Activated naive CD4-positive, alpha-beta T cell treated with anti-CD3 and anti-CD28 coated beads, Interleukin-2, amount 50 U/mL, for 72 hours (primary cell): ENCODE results near the gene TSSK2. TPM values are rescaled to one million over a fixed set of nuclear protein-coding genes. Genes with fewer than 3 reads are reported as not detected.
A peak's percentile ranks its signal among the peaks of the same experiment; 100 is the strongest.

Experiments
- ATAC-seq, 2 donors: fragments of 150-1000 bp; cut with Tn5 transposase; 2 replicates each; pipeline ENCODE4 v1.10.0; 2021; ENCODE audit warnings: mild to moderate bottlenecking in 2 of 2, moderate library complexity in 2 of 2
- DNase-seq, 2 donors: peaks; one replicate each; pipeline ENCODE4 v3.0.0; 2021 to 2022; ENCODE audit warnings: low spot score in 2 of 2
- H3K27ac Mint-ChIP-seq, 2 donors: one replicate each; pipeline ENCODE4 v1.8.0; 2022; ENCODE audit warnings: mild to moderate bottlenecking in 2 of 2, mixed read lengths in 2 of 2
- H3K36me3 Mint-ChIP-seq, 2 donors: one replicate each; pipeline ENCODE4 v1.8.0; 2022; ENCODE audit warnings: mixed read lengths in 2 of 2
- H3K9me3 Mint-ChIP-seq, 2 donors: one replicate each; pipeline ENCODE4 v1.8.0; 2022; ENCODE audit warnings: mixed read lengths in 2 of 2
- total RNA-seq, 2 donors: library from RNA; stranded (reverse); gene quantifications; one replicate each; pipeline ENCODE4 v1.2.3, GENCODE V29; 2022

Gene TSSK2
- total RNA-seq, 2 donors from 2014 or later, result not detected

- H3K27ac Mint-ChIP-seq, result peak overlapping the region in 1 of 2 donors; percentile 40
- H3K36me3 Mint-ChIP-seq, result no peaks in the 10 kb centered on the region
- DNase-seq (no peak), ATAC-seq (no peak)
- H3K9me3 Mint-ChIP-seq, result no peaks in the 10 kb centered on the region
These were observed 27.0 kb upstream of the TSSK2 start for GRCh38 chr22:19103880-19104821.

- ATAC-seq (no peak), DNase-seq (no peak)
- Mint-ChIP-seq H3K9me3 (no peaks in the 10 kb centered on the region), H3K36me3 (no peaks in the 10 kb centered on the region), H3K27ac (peak overlapping the region in 1 of 2 donors; percentile 44)
These were observed 25.7 kb upstream of the TSSK2 start for GRCh38 chr22:19105456-19105855.

GRCh38 chr22:19105867-19106802 is 25.0 kb upstream of the TSSK2 start:
- Mint-ChIP-seq H3K27ac (no peak overlapping the region), H3K36me3 (no peaks in the 10 kb centered on the region), H3K9me3 (no peaks in the 10 kb centered on the region)
- DNase-seq (peak in 1 of 2 donors; percentile 27), ATAC-seq (peak; percentile 32 to 42)

- DNase-seq (no peak), ATAC-seq (no peak)
- H3K27ac Mint-ChIP-seq, result peak overlapping the region; percentile 15 to 70
- H3K36me3 Mint-ChIP-seq, result no peaks in the 10 kb centered on the region
- no peaks in the 10 kb centered on the region for H3K9me3 Mint-ChIP-seq
These were observed 24.0 kb upstream of the TSSK2 start for GRCh38 chr22:19106886-19107729.

- DNase-seq (no peak), ATAC-seq (no peak)
- Mint-ChIP-seq H3K27ac (peak overlapping the region; percentile 15 to 86), H3K36me3 (no peaks in the 10 kb centered on the region), H3K9me3 (no peaks in the 10 kb centered on the region)
These were observed 23.4 kb upstream of the TSSK2 start for GRCh38 chr22:19107730-19108074.

- Mint-ChIP-seq H3K9me3 (no peaks in the 10 kb centered on the region), H3K27ac (peak overlapping the region in 1 of 2 donors; percentile 68), H3K36me3 (no peaks in the 10 kb centered on the region)
- ATAC-seq (no peak), DNase-seq (no peak)
These were observed 22.3 kb upstream of the TSSK2 start for GRCh38 chr22:19108807-19109197.

- no peak for DNase-seq
- ATAC-seq, result peak; percentile 93 to 95
- H3K27ac Mint-ChIP-seq, result peak overlapping the region; percentile 67 to 68
- no peaks in the 10 kb centered on the region for H3K9me3 Mint-ChIP-seq
- H3K36me3 Mint-ChIP-seq, result no peaks in the 10 kb centered on the region
These were observed 21.7 kb upstream of the TSSK2 start for GRCh38 chr22:19109198-19110063.

- no peak for DNase-seq
- Mint-ChIP-seq H3K27ac (peak overlapping the region; percentile 67 to 68), H3K36me3 (no peaks in the 10 kb centered on the region), H3K9me3 (no peaks in the 10 kb centered on the region)
- ATAC-seq, result no peak
These were observed 21.0 kb upstream of the TSSK2 start for GRCh38 chr22:19110064-19110458.

- Mint-ChIP-seq H3K27ac (no peak overlapping the region), H3K36me3 (no peaks in the 10 kb centered on the region), H3K9me3 (no peaks in the 10 kb centered on the region)
- DNase-seq (no peak), ATAC-seq (no peak)
These were observed 20.5 kb upstream of the TSSK2 start for GRCh38 chr22:19110646-19111045.

GRCh38 chr22:19111140-19111539 is 20.0 kb upstream of the TSSK2 start:
- H3K9me3 Mint-ChIP-seq, result no peaks in the 10 kb centered on the region
- no peak overlapping the region for H3K27ac Mint-ChIP-seq
- no peak for ATAC-seq
- no peak for DNase-seq
- no peaks in the 10 kb centered on the region for H3K36me3 Mint-ChIP-seq

- Mint-ChIP-seq H3K9me3 (no peaks in the 10 kb centered on the region), H3K27ac (no peak overlapping the region), H3K36me3 (no peaks in the 10 kb centered on the region)
- ATAC-seq (no peak), DNase-seq (no peak)
These were observed 19.5 kb upstream of the TSSK2 start for GRCh38 chr22:19111584-19111983.

GRCh38 chr22:19113429-19113828 is 17.7 kb upstream of the TSSK2 start:
- Mint-ChIP-seq H3K27ac (no peak overlapping the region), H3K36me3 (no peaks in the 10 kb centered on the region), H3K9me3 (no peaks in the 10 kb centered on the region)
- ATAC-seq (no peak), DNase-seq (no peak)

- H3K9me3 Mint-ChIP-seq, result no peaks in the 10 kb centered on the region
- no peaks in the 10 kb centered on the region for H3K36me3 Mint-ChIP-seq
- DNase-seq (no peak), ATAC-seq (no peak)
- H3K27ac Mint-ChIP-seq, result peak overlapping the region in 1 of 2 donors; percentile 45
These were observed 16.0 kb upstream of the TSSK2 start for GRCh38 chr22:19114984-19115552.

GRCh38 chr22:19115628-19116027 is 15.5 kb upstream of the TSSK2 start:
- no peaks in the 10 kb centered on the region for H3K36me3 Mint-ChIP-seq
- H3K27ac Mint-ChIP-seq, result peak overlapping the region in 1 of 2 donors; percentile 45
- DNase-seq (no peak), ATAC-seq (peak in 1 of 2 donors; percentile 50)
- H3K9me3 Mint-ChIP-seq, result no peaks in the 10 kb centered on the region

- no peak for ATAC-seq
- no peak overlapping the region for H3K27ac Mint-ChIP-seq
- H3K9me3 Mint-ChIP-seq, result no peaks in the 10 kb centered on the region
- no peak for DNase-seq
- H3K36me3 Mint-ChIP-seq, result no peaks in the 10 kb centered on the region
These were observed 14.0 kb upstream of the TSSK2 start for GRCh38 chr22:19117111-19117512.
